Measurements from ENCODE around the gene ANKRD36. TPM values are rescaled to one million over a fixed set of nuclear protein-coding genes. Genes with fewer than 3 reads are reported as not detected.

The ANKRD36 gene
- total and polyA plus RNA-seq, 12 donors: 0.96 to 8.0 (median 6.2) TPM

Other genes starting within 250 kb of the ANKRD36 start
- 10 to 100 TPM; 16.2 to 43.8 (median 24.5) TPM for gene SEMA4C, start 243.1 kb upstream of the ANKRD36 start, total RNA-seq
- 10 to 100 TPM; 14.1 to 18.0 TPM for gene SEMA4C, start 243.1 kb upstream of the ANKRD36 start, polyA plus RNA-seq
- gene FAM178B, start 126.6 kb upstream of the ANKRD36 start, total RNA-seq: 1 to 10 TPM in 2 of 10 donors, under 1 TPM in 7, not detected in 1; 0.30 to 1.3 (median 0.47) TPM
- gene FAM178B, start 126.6 kb upstream of the ANKRD36 start, polyA plus RNA-seq: under 1 TPM; 0.30 to 0.80 TPM
- gene FAHD2B, start 18.3 kb upstream of the ANKRD36 start, total RNA-seq: 10 to 100 TPM; 24.8 to 42.4 (median 33.2) TPM
- gene FAHD2B, start 18.3 kb upstream of the ANKRD36 start, polyA plus RNA-seq: 10 to 100 TPM; 11.9 to 25.9 TPM

All from heart right ventricle (tissue), 12 donors.